Glomerular visceral epithelial cell (primary cell): ENCODE data around the gene TMEM130.

ENCODE experiments used
- DNase-seq: peaks from one replicate; pipeline ENCODE4 v3.0.0-alpha.2; 2016; ENCODE audit errors: extremely low spot score

The TMEM130 gene

GRCh38 chr7:98869597-98870120 lies at the start of gene TMEM130:
Gene TMEM130 (minus strand): TSS chr7:98870014. CDS start chr7:98869861, 153 bp downstream.
- DNase-seq = no peak

GRCh38 chr7:98917331-98917730 lies 47.5 kb upstream of the TMEM130 start:
- DNase-seq = no peak

GRCh38 chr7:98913612-98914011 lies 43.8 kb upstream of the TMEM130 start:
- DNase-seq = no peak

GRCh38 chr7:98913026-98913425 lies 43.2 kb upstream of the TMEM130 start:
- no peak for DNase-seq

- no peak for DNase-seq
Observed at GRCh38 chr7:98911916-98912315, 42.1 kb upstream of the TMEM130 start.

GRCh38 chr7:98910427-98910826 lies 40.6 kb upstream of the TMEM130 start:
- no peak for DNase-seq

GRCh38 chr7:98909487-98909886 lies 39.7 kb upstream of the TMEM130 start:
- no peak for DNase-seq

GRCh38 chr7:98908585-98908984 lies 38.8 kb upstream of the TMEM130 start:
- no peak for DNase-seq

- no peak for DNase-seq
Observed at GRCh38 chr7:98907570-98907969, 37.8 kb upstream of the TMEM130 start.

- DNase-seq = no peak
Observed at GRCh38 chr7:98903246-98903645, 33.4 kb upstream of the TMEM130 start.

- no peak for DNase-seq
Observed at GRCh38 chr7:98902523-98902922, 32.7 kb upstream of the TMEM130 start.

- no peak for DNase-seq
Observed at GRCh38 chr7:98900815-98901214, 31.0 kb upstream of the TMEM130 start.

- DNase-seq = no peak
Observed at GRCh38 chr7:98899816-98900215, 30.0 kb upstream of the TMEM130 start.

GRCh38 chr7:98892609-98893008 lies 22.8 kb upstream of the TMEM130 start:
- DNase-seq = no peak

- no peak for DNase-seq
Observed at GRCh38 chr7:98887038-98887437, 17.2 kb upstream of the TMEM130 start.

- DNase-seq = no peak
Observed at GRCh38 chr7:98884416-98884815, 14.6 kb upstream of the TMEM130 start.

GRCh38 chr7:98881561-98882315 lies 11.9 kb upstream of the TMEM130 start:
- no peak for DNase-seq

- DNase-seq = no peak
Observed at GRCh38 chr7:98880485-98880884, 10.7 kb upstream of the TMEM130 start.

- DNase-seq = no peak
Observed at GRCh38 chr7:98879979-98880315, 10.1 kb upstream of the TMEM130 start.

- peak; percentile 42 for DNase-seq
Observed at GRCh38 chr7:98879198-98879978, 9.6 kb upstream of the TMEM130 start.

- peak; percentile 68 for DNase-seq
Observed at GRCh38 chr7:98878365-98879197, 8.8 kb upstream of the TMEM130 start, which contains the start of gene TRRAP. Gene TRRAP (plus strand): TSS chr7:98878532. CDS start chr7:98881151, 2,619 bp downstream.
